ENCODE results near the gene KIF3C.
A peak's percentile ranks its signal among the peaks of the same experiment; 100 is the strongest.
"Not testable (repeated sequence)": the region's sequence is repeated elsewhere in the genome, so short reads cannot be mapped to it uniquely, and the experiment has no call there.

Gene KIF3C

DNA sequence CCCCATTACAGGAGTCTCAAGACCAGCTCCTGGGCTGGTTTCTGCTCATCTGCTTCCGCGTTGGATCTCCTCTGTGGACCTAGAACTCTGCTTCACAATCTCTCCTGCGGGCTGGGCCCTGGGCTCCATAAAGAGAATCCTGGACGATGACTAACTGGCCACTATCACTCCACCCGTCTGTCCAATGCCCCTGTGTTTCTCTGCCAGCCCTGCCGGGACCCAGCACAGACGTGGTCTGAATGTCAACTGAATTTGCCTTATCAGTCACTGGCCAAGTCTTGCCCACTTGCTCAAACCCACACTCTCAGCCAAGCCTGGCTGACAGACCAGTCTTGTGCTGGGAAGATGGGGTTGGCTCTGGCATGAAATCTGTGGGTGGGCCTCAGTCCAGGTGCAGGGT is 17.4 kb downstream of the KIF3C start:
- TF ChIP-seq, protein P1, sequence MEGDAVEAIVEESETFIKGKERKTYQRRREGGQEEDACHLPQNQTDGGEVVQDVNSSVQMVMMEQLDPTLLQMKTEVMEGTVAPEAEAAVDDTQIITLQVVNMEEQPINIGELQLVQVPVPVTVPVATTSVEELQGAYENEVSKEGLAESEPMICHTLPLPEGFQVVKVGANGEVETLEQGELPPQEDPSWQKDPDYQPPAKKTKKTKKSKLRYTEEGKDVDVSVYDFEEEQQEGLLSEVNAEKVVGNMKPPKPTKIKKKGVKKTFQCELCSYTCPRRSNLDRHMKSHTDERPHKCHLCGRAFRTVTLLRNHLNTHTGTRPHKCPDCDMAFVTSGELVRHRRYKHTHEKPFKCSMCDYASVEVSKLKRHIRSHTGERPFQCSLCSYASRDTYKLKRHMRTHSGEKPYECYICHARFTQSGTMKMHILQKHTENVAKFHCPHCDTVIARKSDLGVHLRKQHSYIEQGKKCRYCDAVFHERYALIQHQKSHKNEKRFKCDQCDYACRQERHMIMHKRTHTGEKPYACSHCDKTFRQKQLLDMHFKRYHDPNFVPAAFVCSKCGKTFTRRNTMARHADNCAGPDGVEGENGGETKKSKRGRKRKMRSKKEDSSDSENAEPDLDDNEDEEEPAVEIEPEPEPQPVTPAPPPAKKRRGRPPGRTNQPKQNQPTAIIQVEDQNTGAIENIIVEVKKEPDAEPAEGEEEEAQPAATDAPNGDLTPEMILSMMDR (IDR thresholded peaks at IDR 0.05; ENCODE audit: insufficient read depth, low read length, poor library complexity, severe bottlenecking): no peak
- Histone ChIP-seq H3K27me3 (replicated peaks; ENCODE audit: control insufficient read depth, insufficient read depth, low read length) (no peaks in the 10 kb centered on the region), H3K4me3 (replicated peaks; ENCODE audit: low read depth, low read length) (no peak overlapping the region), H3K36me3 (ENCODE audit: control insufficient read depth, insufficient read depth, low read length) (no peaks in the 10 kb centered on the region)
- no peak for DNase-seq (ENCODE audit: extremely low read depth, insufficient read length)

DNA sequence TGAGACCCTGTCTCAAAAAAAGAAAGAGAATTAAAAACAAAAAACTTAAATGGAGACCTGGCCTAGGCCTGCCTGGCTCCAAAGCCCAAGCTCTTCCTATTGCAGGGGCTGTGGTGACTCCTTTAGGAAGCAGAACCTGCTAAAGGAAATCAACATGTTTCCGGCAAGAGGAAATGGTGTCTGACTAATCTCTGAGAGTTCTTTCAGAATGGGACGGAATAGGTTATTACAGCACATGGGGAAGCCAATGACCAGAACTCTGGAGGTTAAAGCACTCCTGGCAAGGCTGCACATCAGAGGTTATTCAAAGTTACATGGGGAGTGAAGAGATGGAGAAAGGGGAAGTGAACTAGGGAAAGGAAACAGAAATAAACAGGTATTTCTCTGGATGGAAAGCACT is 21.4 kb downstream of the KIF3C start:
- DNase-seq (ENCODE audit: extremely low read depth, insufficient read length): no peak
- Histone ChIP-seq H3K4me3 (replicated peaks; ENCODE audit: low read depth, low read length) (no peak overlapping the region), H3K27me3 (replicated peaks; ENCODE audit: control insufficient read depth, insufficient read depth, low read length) (no peaks in the 10 kb centered on the region), H3K36me3 (ENCODE audit: control insufficient read depth, insufficient read depth, low read length) (no peaks in the 10 kb centered on the region)
- TF ChIP-seq, protein P1 (IDR thresholded peaks at IDR 0.05; ENCODE audit: insufficient read depth, low read length, poor library complexity, severe bottlenecking): no peak

DNA sequence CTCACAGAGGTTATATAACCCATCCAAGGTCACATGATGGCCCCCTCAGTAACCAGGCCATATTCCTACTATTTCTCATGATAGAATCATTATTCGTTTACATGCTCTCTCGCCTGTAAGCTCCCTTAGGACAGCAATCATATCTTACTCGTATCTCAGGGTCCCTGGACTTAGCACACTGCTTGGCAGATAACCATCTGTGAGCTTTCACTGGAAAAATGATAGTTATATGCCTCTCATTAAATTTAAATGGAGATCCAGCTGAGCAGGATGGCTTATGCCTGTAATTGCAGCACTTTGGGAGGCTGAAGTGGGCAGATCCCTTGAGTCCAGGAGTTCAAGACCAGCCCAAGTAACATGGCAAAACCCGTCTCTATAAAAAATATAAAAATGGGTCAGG is 21.9 kb downstream of the KIF3C start:
- TF ChIP-seq, protein P1 (IDR thresholded peaks at IDR 0.05; ENCODE audit: insufficient read depth, low read length, poor library complexity, severe bottlenecking): no peak
- DNase-seq (ENCODE audit: extremely low read depth, insufficient read length): no peak
- no peak overlapping the region for H3K4me3 ChIP-seq (replicated peaks; ENCODE audit: low read depth, low read length)
- H3K27me3 ChIP-seq (replicated peaks; ENCODE audit: control insufficient read depth, insufficient read depth, low read length): no peaks in the 10 kb centered on the region
- H3K36me3 ChIP-seq (ENCODE audit: control insufficient read depth, insufficient read depth, low read length): no peaks in the 10 kb centered on the region

DNA sequence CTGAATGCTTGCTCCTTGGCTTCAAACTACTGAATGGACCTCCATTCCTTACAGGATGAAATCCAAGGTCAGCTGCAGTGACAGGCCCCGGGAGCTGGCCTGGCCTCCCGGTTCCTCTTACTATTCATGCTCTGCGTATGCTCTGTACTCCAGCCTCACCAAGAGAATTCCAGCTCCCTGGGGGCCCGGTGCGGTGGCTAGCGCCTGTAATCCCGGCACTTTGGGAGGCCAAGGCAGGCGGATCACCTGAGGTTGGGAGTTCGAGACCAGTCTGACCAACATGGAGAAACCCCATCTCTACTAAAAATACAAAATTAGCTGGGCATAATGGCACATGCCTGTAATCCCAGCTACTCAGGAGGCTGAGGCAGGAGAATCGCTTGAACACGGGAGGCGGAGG is 23.7 kb downstream of the KIF3C start:
- not testable (repeated sequence) for DNase-seq (ENCODE audit: extremely low read depth, insufficient read length); H3K4me3 ChIP-seq (replicated peaks; ENCODE audit: low read depth, low read length); H3K36me3 ChIP-seq (ENCODE audit: control insufficient read depth, insufficient read depth, low read length); H3K27me3 ChIP-seq (replicated peaks; ENCODE audit: control insufficient read depth, insufficient read depth, low read length)

GRCh38 chr2:25957743-25958142 is 24.6 kb downstream of the KIF3C start:
- no peak overlapping the region for H3K4me3 ChIP-seq (replicated peaks; ENCODE audit: low read depth, low read length)
- no peaks in the 10 kb centered on the region for H3K27me3 ChIP-seq (replicated peaks; ENCODE audit: control insufficient read depth, insufficient read depth, low read length)
- no peaks in the 10 kb centered on the region for H3K36me3 ChIP-seq (ENCODE audit: control insufficient read depth, insufficient read depth, low read length)
- TF ChIP-seq, protein P1 (IDR thresholded peaks at IDR 0.05; ENCODE audit: insufficient read depth, low read length, poor library complexity, severe bottlenecking): no peak
- no peak for DNase-seq (ENCODE audit: extremely low read depth, insufficient read length)

GRCh38 chr2:25955869-25956535 is 26.3 kb downstream of the KIF3C start:
- no peaks in the 10 kb centered on the region for H3K36me3 ChIP-seq (ENCODE audit: control insufficient read depth, insufficient read depth, low read length)
- H3K4me3 ChIP-seq (replicated peaks; ENCODE audit: low read depth, low read length): no peak overlapping the region
- no peaks in the 10 kb centered on the region for H3K27me3 ChIP-seq (replicated peaks; ENCODE audit: control insufficient read depth, insufficient read depth, low read length)
- no peak for DNase-seq (ENCODE audit: extremely low read depth, insufficient read length)
- TF ChIP-seq, protein P1 (IDR thresholded peaks at IDR 0.05; ENCODE audit: insufficient read depth, low read length, poor library complexity, severe bottlenecking): peak; percentile 34

All from GM06990 (cell line).